Astrocyte of the cerebellum (primary cell): ENCODE data around the gene THSD4.
A peak's percentile ranks its signal among the peaks of the same experiment; 100 is the strongest.

Experiments
- DNase-seq: peaks from one replicate; pipeline ENCODE4 v3.0.0-alpha.2; 2011; ENCODE audit warnings: low read depth
- H3K4me3 ChIP-seq: 2 replicates; pipeline ENCODE4 v1.5.1; 2011; ENCODE audit warnings: mild to moderate bottlenecking, low read depth, low read length, moderate library complexity
- in situ Hi-C: cut with HindIII; loops from 2 replicates; pipeline ENCODE4 v1.10.0; 2017; ENCODE audit warnings: low sequenced_read_pairs
- TF ChIP-seq, protein P1 (sequence below): IDR thresholded peaks from 2 replicates; pipeline ENCODE4 v1.5.1; 2012; ENCODE audit warnings: low read length, low read depth, moderate library complexity, mild to moderate bottlenecking; ENCODE audit errors: missing control alignments

Gene THSD4

DNA sequence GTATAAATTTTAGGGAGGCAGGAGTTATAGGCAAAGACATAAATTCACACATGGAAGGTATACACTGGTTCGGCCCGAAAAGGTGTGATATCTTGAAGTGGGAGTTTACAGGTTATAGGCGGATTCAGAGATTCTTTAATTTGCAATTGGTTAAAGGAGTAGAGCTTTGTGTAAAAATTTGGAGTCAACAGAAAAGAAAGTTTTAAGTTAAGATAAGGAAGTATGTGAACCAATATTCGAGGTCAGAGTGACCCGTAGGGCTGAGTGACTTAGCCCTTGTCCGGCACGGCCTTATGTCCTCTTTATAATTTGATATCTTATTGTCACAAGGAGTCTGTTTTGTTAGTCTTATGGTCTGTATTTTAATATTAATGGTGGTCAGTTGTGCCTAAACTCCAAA lies 10.6 kb upstream of the THSD4 start:
- in situ Hi-C loops: loop anchor here (25.0 kb wide), 1 partner anchor 333 kb away; no protein-coding TSS in a partner anchor
- no peak overlapping the region for H3K4me3 ChIP-seq
- no peak for DNase-seq
- TF ChIP-seq, protein P1, sequence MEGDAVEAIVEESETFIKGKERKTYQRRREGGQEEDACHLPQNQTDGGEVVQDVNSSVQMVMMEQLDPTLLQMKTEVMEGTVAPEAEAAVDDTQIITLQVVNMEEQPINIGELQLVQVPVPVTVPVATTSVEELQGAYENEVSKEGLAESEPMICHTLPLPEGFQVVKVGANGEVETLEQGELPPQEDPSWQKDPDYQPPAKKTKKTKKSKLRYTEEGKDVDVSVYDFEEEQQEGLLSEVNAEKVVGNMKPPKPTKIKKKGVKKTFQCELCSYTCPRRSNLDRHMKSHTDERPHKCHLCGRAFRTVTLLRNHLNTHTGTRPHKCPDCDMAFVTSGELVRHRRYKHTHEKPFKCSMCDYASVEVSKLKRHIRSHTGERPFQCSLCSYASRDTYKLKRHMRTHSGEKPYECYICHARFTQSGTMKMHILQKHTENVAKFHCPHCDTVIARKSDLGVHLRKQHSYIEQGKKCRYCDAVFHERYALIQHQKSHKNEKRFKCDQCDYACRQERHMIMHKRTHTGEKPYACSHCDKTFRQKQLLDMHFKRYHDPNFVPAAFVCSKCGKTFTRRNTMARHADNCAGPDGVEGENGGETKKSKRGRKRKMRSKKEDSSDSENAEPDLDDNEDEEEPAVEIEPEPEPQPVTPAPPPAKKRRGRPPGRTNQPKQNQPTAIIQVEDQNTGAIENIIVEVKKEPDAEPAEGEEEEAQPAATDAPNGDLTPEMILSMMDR: no peak

DNA sequence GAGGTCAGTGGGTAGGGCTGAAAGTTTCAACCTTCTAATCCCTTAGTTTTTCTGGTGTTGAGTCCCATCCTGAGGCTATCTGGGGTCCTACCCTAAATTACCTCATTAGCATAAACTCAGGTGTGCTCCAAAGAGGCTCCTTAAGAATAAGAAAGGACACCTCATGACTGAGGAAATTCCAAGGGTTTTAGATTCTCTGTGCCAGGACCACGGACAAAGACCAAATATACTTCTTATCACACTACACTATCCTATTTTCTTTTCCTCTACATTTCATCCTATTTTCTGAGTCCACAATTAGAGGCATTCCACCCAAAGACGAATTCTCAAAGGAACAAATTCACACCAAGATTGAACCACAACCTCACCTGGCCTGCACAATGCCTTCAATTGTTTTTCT lies 9.8 kb upstream of the THSD4 start:
- DNase-seq: no peak
- TF ChIP-seq, protein P1: no peak
- H3K4me3 ChIP-seq: no peak overlapping the region
- in situ Hi-C loops: loop anchor here (25.0 kb wide), 1 partner anchor 332 kb away; no protein-coding TSS in a partner anchor

DNA sequence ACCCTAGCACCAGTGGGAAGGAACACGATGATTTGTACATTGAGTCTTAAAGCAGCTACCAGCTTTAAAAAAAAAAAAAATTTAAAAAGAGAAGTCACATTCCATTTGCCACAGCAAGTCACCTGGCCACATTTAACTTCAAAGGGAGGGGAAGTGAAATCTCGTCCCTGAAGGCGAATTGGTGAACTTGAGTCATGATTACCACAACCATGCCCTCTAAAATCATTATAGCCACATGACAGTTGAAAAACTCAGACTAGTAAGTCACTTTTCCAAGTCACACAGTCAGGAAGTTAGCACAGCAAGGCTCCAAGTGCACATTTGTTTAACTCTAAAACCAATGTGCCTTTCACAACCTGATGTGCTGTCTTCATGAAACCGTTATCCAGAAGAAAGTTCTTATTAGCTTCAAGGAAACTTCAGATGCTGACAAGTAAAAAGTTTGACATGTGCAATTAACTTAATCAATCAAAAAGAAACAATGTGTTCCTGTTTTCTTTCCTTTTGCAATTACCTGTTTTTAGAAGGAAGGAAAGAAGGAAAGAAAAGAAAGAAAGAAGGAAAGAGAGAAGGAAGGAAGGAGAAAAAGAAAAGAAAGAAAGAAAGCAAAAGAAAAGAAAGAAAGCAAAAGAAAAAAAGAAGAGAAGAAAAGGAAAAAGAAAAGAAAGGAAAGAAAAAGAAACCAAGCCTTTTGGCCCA lies 8.3 kb upstream of the THSD4 start:
- no peak overlapping the region for H3K4me3 ChIP-seq
- no peak for DNase-seq
- TF ChIP-seq, protein P1: no peak
- in situ Hi-C loops: loop anchor here (25.0 kb wide), 1 partner anchor 330 kb away; no protein-coding TSS in a partner anchor

DNA sequence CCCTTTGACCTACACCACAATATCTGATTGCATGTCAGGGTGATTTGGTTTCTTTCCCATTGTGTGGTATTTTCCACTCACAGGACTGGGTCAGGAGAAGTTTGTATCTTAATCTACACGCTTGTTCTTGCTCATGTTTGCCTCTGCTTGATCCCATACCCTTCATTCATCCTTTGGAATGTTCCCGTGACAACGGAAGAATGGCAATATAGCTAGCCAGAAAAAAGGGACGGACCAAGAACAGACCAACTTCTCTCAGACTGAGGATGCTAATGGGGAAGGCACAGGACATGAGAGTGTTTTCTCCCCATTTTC lies 7.8 kb upstream of the THSD4 start:
- no peak for DNase-seq
- TF ChIP-seq, protein P1: no peak
- in situ Hi-C loops: loop anchor here (25.0 kb wide), 1 partner anchor 330 kb away; no protein-coding TSS in a partner anchor
- no peak overlapping the region for H3K4me3 ChIP-seq

DNA sequence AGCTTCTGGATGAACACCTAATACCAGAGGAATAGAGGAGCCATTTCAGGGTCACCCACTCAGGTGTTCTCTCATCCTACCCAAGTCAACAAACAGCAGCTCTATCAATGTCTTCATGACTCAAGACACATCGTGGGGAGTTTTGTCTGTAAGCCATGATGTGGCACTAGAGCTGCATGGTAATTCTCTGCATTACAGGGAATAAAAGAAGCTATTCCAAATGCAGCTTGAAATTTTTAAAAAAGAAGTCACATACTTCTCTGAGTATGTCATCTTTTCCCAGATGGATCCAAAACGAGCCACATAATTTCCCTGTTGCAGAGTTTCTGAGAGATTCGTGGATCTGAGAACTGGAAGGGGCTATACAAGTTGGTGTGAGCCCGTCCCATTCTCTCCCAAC lies 6.1 kb upstream of the THSD4 start:
- in situ Hi-C loops: loop anchor here (25.0 kb wide), 1 partner anchor 328 kb away; no protein-coding TSS in a partner anchor
- H3K4me3 ChIP-seq: no peak overlapping the region
- DNase-seq: no peak
- TF ChIP-seq, protein P1: peak; percentile 44

DNA sequence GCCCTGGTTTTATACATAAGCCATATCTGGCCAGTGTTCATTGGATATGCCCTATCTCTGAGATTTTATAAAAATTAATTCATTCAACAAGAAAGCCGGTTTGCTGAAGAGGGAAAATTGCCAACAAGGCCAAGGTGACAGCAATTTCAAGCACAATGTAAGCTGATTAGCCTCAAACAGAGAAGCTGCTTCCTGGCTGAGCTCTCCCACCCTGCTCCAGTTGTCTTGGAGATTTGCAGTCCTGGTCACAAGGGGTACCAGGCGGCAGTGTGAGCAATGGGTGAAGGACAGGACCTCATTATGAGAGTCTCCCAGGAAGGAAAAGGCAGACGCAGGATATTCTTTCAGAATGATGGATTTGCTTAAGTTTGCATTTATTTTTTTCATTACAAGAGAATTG lies 5.4 kb upstream of the THSD4 start:
- H3K4me3 ChIP-seq: no peak overlapping the region
- in situ Hi-C loops: loop anchor here (25.0 kb wide), 1 partner anchor 327 kb away; no protein-coding TSS in a partner anchor
- no peak for DNase-seq
- TF ChIP-seq, protein P1: no peak
